DMS79 (cell line): ENCODE measurements around the gene MFSD6L.
"Not testable (repeated sequence)": the region's sequence is repeated elsewhere in the genome, so short reads cannot be mapped to it uniquely, and the experiment has no call there.

ENCODE experiments used
- DNase-seq: peaks from one replicate; lab custom pipeline; 2025; lab: John Stamatoyannopoulos, UW

Gene MFSD6L

GRCh38 chr17:8825802-8826201 is 26.6 kb upstream of the MFSD6L start:
- no peak for DNase-seq

GRCh38 chr17:8823279-8823678 is 24.1 kb upstream of the MFSD6L start:
- no peak for DNase-seq

- DNase-seq = no peak
Observed at GRCh38 chr17:8822401-8823035, 23.4 kb upstream of the MFSD6L start.

- no peak for DNase-seq
Observed at GRCh38 chr17:8821446-8822105, 22.4 kb upstream of the MFSD6L start.

GRCh38 chr17:8820311-8821010 is 21.3 kb upstream of the MFSD6L start:
- no peak for DNase-seq

GRCh38 chr17:8818654-8819330 is 19.6 kb upstream of the MFSD6L start:
- no peak for DNase-seq

- no peak for DNase-seq
Observed at GRCh38 chr17:8818047-8818446, 18.9 kb upstream of the MFSD6L start.

GRCh38 chr17:8806926-8807550 is 7.9 kb upstream of the MFSD6L start:
- DNase-seq = no peak

- DNase-seq = no peak
Observed at GRCh38 chr17:8806253-8806925, 7.2 kb upstream of the MFSD6L start.

GRCh38 chr17:8805396-8805795 is 6.2 kb upstream of the MFSD6L start:
- DNase-seq = not testable (repeated sequence)

- no peak for DNase-seq
Observed at GRCh38 chr17:8803531-8804420, 4.6 kb upstream of the MFSD6L start.

GRCh38 chr17:8801135-8801840 is 2.1 kb upstream of the MFSD6L start:
- DNase-seq = no peak

- no peak for DNase-seq
Observed at GRCh38 chr17:8800656-8801055, 1.5 kb upstream of the MFSD6L start.

- DNase-seq = no peak
Observed at GRCh38 chr17:8799570-8800212, 526 bp upstream of the MFSD6L start.

GRCh38 chr17:8798176-8798845 is 854 bp downstream of the MFSD6L start:
- no peak for DNase-seq

- no peak for DNase-seq
Observed at GRCh38 chr17:8797621-8798175, 1.5 kb downstream of the MFSD6L start.

GRCh38 chr17:8794636-8795035 is 4.5 kb downstream of the MFSD6L start:
- no peak for DNase-seq

GRCh38 chr17:8793649-8794048 is 5.5 kb downstream of the MFSD6L start:
- no peak for DNase-seq

GRCh38 chr17:8792646-8793045 is 6.5 kb downstream of the MFSD6L start:
- no peak for DNase-seq
